Measurements from ENCODE around the gene PHAF1.

Gene PHAF1

GRCh38 chr16:67148221-67148620 lies 38.5 kb downstream of the PHAF1 start:
- no peak for DNase-seq

- no peak for DNase-seq
Measured at GRCh38 chr16:67148656-67149275, 39.0 kb downstream of the PHAF1 start.

- DNase-seq = no peak
Measured at GRCh38 chr16:67149276-67150046, 39.7 kb downstream of the PHAF1 start.

GRCh38 chr16:67150047-67150832 lies 40.5 kb downstream of the PHAF1 start:
- no peak for DNase-seq

GRCh38 chr16:67150833-67151396 lies 41.2 kb downstream of the PHAF1 start, which contains the start of gene B3GNT9:
TSS of gene B3GNT9 (minus strand) at chr16:67150998. CDS start at chr16:67150485, 513 bp downstream.
- peak; percentile 41 for DNase-seq

GRCh38 chr16:67151431-67152097 lies 41.8 kb downstream of the PHAF1 start:
- no peak for DNase-seq

GRCh38 chr16:67154578-67155294 lies 45.0 kb downstream of the PHAF1 start:
- no peak for DNase-seq

- DNase-seq = no peak
Measured at GRCh38 chr16:67155295-67156142, 45.8 kb downstream of the PHAF1 start.

- DNase-seq = no peak
Measured at GRCh38 chr16:67156143-67156844, 46.6 kb downstream of the PHAF1 start.

GRCh38 chr16:67157106-67157748 lies 47.5 kb downstream of the PHAF1 start:
- DNase-seq = no peak

GRCh38 chr16:67157892-67158635 lies 48.3 kb downstream of the PHAF1 start:
- DNase-seq = no peak

GRCh38 chr16:67158637-67159600 lies 49.2 kb downstream of the PHAF1 start:
- no peak for DNase-seq

GRCh38 chr16:67161595-67162058 lies 51.9 kb downstream of the PHAF1 start:
- no peak for DNase-seq

GRCh38 chr16:67162506-67163163 lies 52.9 kb downstream of the PHAF1 start:
- no peak for DNase-seq

GRCh38 chr16:67163164-67163998 lies 53.6 kb downstream of the PHAF1 start:
- no peak for DNase-seq

- DNase-seq = no peak
Measured at GRCh38 chr16:67163999-67164558, 54.3 kb downstream of the PHAF1 start.
